Measurements from ENCODE around the gene SPART. TPM values are rescaled to one million over a fixed set of nuclear protein-coding genes. Genes with fewer than 3 reads are reported as not detected.
A peak's percentile ranks its signal among the peaks of the same experiment; 100 is the strongest.

The SPART gene
- total and polyA plus RNA-seq, 2 of the 8 experiments (the other 6 are each of a cell fraction or from before 2014, with no cell fraction given) = 27.2 to 74.1 TPM

GRCh38 chr13:36339600-36340155 lies 6.5 kb downstream of the SPART start:
- no peak overlapping the region for H4K91ac ChIP-seq (replicated peaks; ENCODE audit: insufficient read length, low read length)
- no peak overlapping the region for H2AFZ ChIP-seq (ENCODE audit: low read length)
- CTCF ChIA-PET (ENCODE audit: partially characterized antibody) = interaction anchor here (0.7 kb wide), 1 partner anchor 74 kb away, joined by 4 read pairs; no protein-coding TSS in a partner anchor
- no peak overlapping the region for H3K14ac ChIP-seq (ENCODE audit: insufficient read length)
- no peak overlapping the region for H2BK120ac ChIP-seq (replicated peaks; ENCODE audit: low read depth, low read length)
- POLR2A ChIA-PET (ENCODE audit: partially characterized antibody) = interaction anchor here (0.9 kb wide), 1 partner anchor 9 kb away, joined by 3 read pairs; no protein-coding TSS in a partner anchor
- H3K79me1 ChIP-seq (ENCODE audit: low read depth, low read length) = no peaks in the 10 kb centered on the region
- H2BK20ac ChIP-seq (ENCODE audit: low read length) = no peak overlapping the region
- H3K18ac ChIP-seq (ENCODE audit: extremely low read depth, low read length) = no peak overlapping the region
- no peak overlapping the region for H3K56ac ChIP-seq (replicated peaks; ENCODE audit: insufficient read length, low read depth, low read length)
- WGBS, 2 experiments (ENCODE audit: extremely low coverage in 1 of 2, insufficient coverage in 1 of 2, insufficient read length in 1 of 2, insufficient replicate concordance in 2 of 2, low coverage in 1 of 2, low lambda C conversion rate in 2 of 2, missing lambda C conversion rate in 1 of 2) = 79% methylated on average over 3 of the region's 4 CpGs; no CpG with 5 or more reads in 1 of the 2 experiments
- no peak overlapping the region for H3K4me3 ChIP-seq (ENCODE audit: extremely low read depth in 1 of 4, insufficient read depth in 2 of 4, low read depth in 3 of 4, low read length in 4 of 4)
- peaks cover 1% of the 10 kb centered on the region; the same call in 1 of the 2 replicates for H3K23me2 ChIP-seq (ENCODE audit: low read depth, low read length)
- H2BK5ac ChIP-seq (ENCODE audit: low read depth, low read length) = no peak overlapping the region
- H3K27me3 ChIP-seq (replicated peaks in 1 of 4; ENCODE audit: control insufficient read depth in 3 of 4, extremely low read depth in 1 of 4, insufficient read depth in 3 of 4, low read length in 3 of 4) = no peaks in the 10 kb centered on the region
- DNase-seq (ENCODE audit: low read depth in 1 of 2, low spot score in 2 of 2) (no peak), FAIRE-seq (no peak)
- no peak overlapping the region for H3K23ac ChIP-seq (ENCODE audit: insufficient read length)
- H3K9ac ChIP-seq (replicated peaks in 1 of 4; ENCODE audit: extremely low read depth in 1 of 4, low read depth in 3 of 4, low read length in 3 of 4) = no peak overlapping the region
- peaks cover 7 to 98% of the 10 kb centered on the region in 2 experiments for H3K79me2 ChIP-seq (ENCODE audit: control insufficient read depth in 1 of 2, insufficient read depth in 2 of 2, low read length in 2 of 2)
- no peak overlapping the region for H2BK15ac ChIP-seq (ENCODE audit: low read length)
- peaks cover 0 to 2% of the 10 kb centered on the region in 2 experiments for H4K20me1 ChIP-seq (replicated peaks in 1 of 2; ENCODE audit: control insufficient read depth in 1 of 2, insufficient read depth in 2 of 2, low read length in 2 of 2)
- H4K8ac ChIP-seq (ENCODE audit: extremely low read depth, insufficient read depth, low read length) = 0 out of 2 replicates have a peak overlapping the region, but pooled peaks have one; percentile 15
- no peak overlapping the region for H2BK12ac ChIP-seq (ENCODE audit: low read depth, low read length)
- peaks cover 2 to 8% (median 3%) of the 10 kb centered on the region in 4 experiments; a peak in 4 of 7 replicates for H3K4me1 ChIP-seq (replicated peaks in 1 of 4; ENCODE audit: control insufficient read depth in 3 of 4, insufficient read depth in 4 of 4, low read length in 3 of 4)
- H3K36me3 ChIP-seq (ENCODE audit: control insufficient read depth in 2 of 4, insufficient read depth in 4 of 4, low read length in 3 of 4) = peaks cover 0 to 6% (median 0%) of the 10 kb centered on the region in 4 experiments; a peak in 1 of 8 replicates
- no peak overlapping the region; a peak in 1 of 4 replicates for H3K4me2 ChIP-seq (ENCODE audit: insufficient read depth in 1 of 2, low read depth in 2 of 2, low read length in 2 of 2)
- H3K27ac ChIP-seq (ENCODE audit: low read depth, low read length) = no peak overlapping the region
- H2AK5ac ChIP-seq (ENCODE audit: low read depth, low read length) = no peak overlapping the region
- H3K4ac ChIP-seq (replicated peaks; ENCODE audit: insufficient read length, low read depth, low read length) = no peak overlapping the region
- H4K5ac ChIP-seq (ENCODE audit: insufficient read length, low read depth, low read length) = no peak overlapping the region
- H3K9me3 ChIP-seq (ENCODE audit: insufficient read depth in 2 of 2, low read depth in 1 of 2, low read length in 1 of 2) = no peaks in the 10 kb centered on the region
- TF ChIP-seq POLR2AphosphoS5 (IDR thresholded peaks at IDR 0.05; ENCODE audit: low read depth, low read length) = no peak
- TF ChIP-seq USF2 (IDR thresholded peaks at IDR 0.05; ENCODE audit: low read length) = no peak
- no peak for TF ChIP-seq JUN (IDR thresholded peaks at IDR 0.05; ENCODE audit: low read depth, low read length)
- TF ChIP-seq CBX8 (IDR thresholded peaks at IDR 0.05; ENCODE audit: borderline replicate concordance, low read depth, low read length) = no peak
- TF ChIP-seq TCF12 (IDR thresholded peaks at IDR 0.05; ENCODE audit: low read depth, low read length) = no peak
- no peak for TF ChIP-seq FOSL1 (IDR thresholded peaks at IDR 0.05; ENCODE audit: insufficient read depth, low read depth, low read length)
- TF ChIP-seq GTF2F1 (IDR thresholded peaks at IDR 0.05; ENCODE audit: borderline replicate concordance, low read depth, low read length) = no peak
- TF ChIP-seq SIRT6 (IDR thresholded peaks at IDR 0.05; ENCODE audit: low read length) = no peak
- no peak for TF ChIP-seq KDM1A (IDR thresholded peaks at IDR 0.05; ENCODE audit: borderline replicate concordance, low read length)
- no peak for TF ChIP-seq CBX5 (IDR thresholded peaks at IDR 0.05; ENCODE audit: low read depth, low read length)
- no peak for TF ChIP-seq BRCA1 (IDR thresholded peaks at IDR 0.05; ENCODE audit: low read depth, low read length)
- no peak for TF ChIP-seq ATF3 (IDR thresholded peaks at IDR 0.05; ENCODE audit: insufficient read depth, low read depth, low read length)

Measured in H1 (cell line).